IMR-90 (cell line): ENCODE data around the gene PPARD. TPM values are rescaled to one million over a fixed set of nuclear protein-coding genes. Genes with fewer than 3 reads are reported as not detected.
A peak's percentile ranks its signal among the peaks of the same experiment; 100 is the strongest.

Source experiments
- CHD1 ChIP-seq: IDR thresholded peaks from 2 replicates; pipeline ENCODE4 v1.6.1; 2012; ENCODE audit warnings: low read depth, low read length, improper control_type of control experiment
- CTCF ChIP-seq: conservative IDR thresholded peaks from 2 replicates; pipeline ENCODE4 v1.5.1; 2012; ENCODE audit warnings: mild to moderate bottlenecking, low read depth, low read length, improper control_type of control experiment
- MXI1 ChIP-seq: IDR thresholded peaks from 2 replicates; pipeline ENCODE4 v1.6.1; 2012; ENCODE audit warnings: low read depth, mild to moderate bottlenecking, low read length, moderate library complexity, borderline replicate concordance
- RAD21 ChIP-seq: IDR thresholded peaks from 2 replicates; pipeline ENCODE4 v1.6.1; 2012; ENCODE audit warnings: low read length, improper control_type of control experiment
- polyA plus RNA-seq, 3 experiments: library from polyadenylated mRNA; depleted of rRNA; stranded (reverse); fragments of >200 nt; gene quantifications; 2 replicates each; pipeline ENCODE4 v1.2.3, GENCODE V29; 2012; ENCODE audit warnings: low replicate concordance in 1 of 3
- total RNA-seq: library from RNA; depleted of rRNA; stranded (reverse); fragments of >200 nt; gene quantifications from 2 replicates; pipeline ENCODE4 v1.2.3, GENCODE V29; 2012

PPARD gene
- total and polyA plus RNA-seq, 2 of the 4 experiments (the other 2 are of a cell fraction): 10.4 to 69.0 TPM

- TF ChIP-seq CTCF: peak; percentile 75
- no peak for TF ChIP-seq CHD1
- no peak for TF ChIP-seq MXI1
- TF ChIP-seq RAD21: peak; percentile 87
Observed at GRCh38 chr6:35297601-35298481, 44.5 kb upstream of the PPARD start, which contains the start of gene DEF6 (continued).
